Smooth muscle cell (in vitro differentiated cells): ENCODE data around the gene C4orf50. TPM values are rescaled to one million over a fixed set of nuclear protein-coding genes. Genes with fewer than 3 reads are reported as not detected.

Experiments
- DNase-seq: peaks from one replicate; lab custom pipeline; 2025; ENCODE audit not compliant: unreplicated experiment; lab: John Stamatoyannopoulos, UW
- H2AFZ ChIP-seq: fragments of 200-600 bp; sonication (generic); 2 replicates; pipeline ENCODE4 v1.6.0; 2016; ENCODE audit warnings: antibody characterized with exemption, low read depth, mild to moderate bottlenecking
- H3F3A ChIP-seq: fragments of 200-600 bp; sonication (generic); 2 replicates; pipeline ENCODE4 v1.6.0; 2017; ENCODE audit warnings: antibody characterized with exemption, low read depth
- H3K27ac ChIP-seq: fragments of 200-600 bp; sonication (generic); 2 replicates; pipeline ENCODE4 v1.5.1; 2016; ENCODE audit warnings: low read depth, mild to moderate bottlenecking
- H3K27me3 ChIP-seq: fragments of 200-600 bp; sonication (generic); 2 replicates; pipeline ENCODE4 v1.6.1; 2016; ENCODE audit warnings: low read depth, mild to moderate bottlenecking
- H3K36me3 ChIP-seq: fragments of 200-600 bp; sonication (generic); 2 replicates; pipeline ENCODE4 v1.5.1; 2016; ENCODE audit warnings: low read depth
- H3K4me1 ChIP-seq: fragments of 200-600 bp; sonication (generic); 2 replicates; pipeline ENCODE4 v1.5.1; 2016; ENCODE audit warnings: low read depth
- H3K4me2 ChIP-seq: fragments of 200-600 bp; sonication (generic); 2 replicates; pipeline ENCODE4 v1.6.0; 2016; ENCODE audit warnings: mild to moderate bottlenecking
- H3K4me3 ChIP-seq: fragments of 200-600 bp; sonication (generic); 2 replicates; pipeline ENCODE4 v1.5.1; 2016; ENCODE audit warnings: mild to moderate bottlenecking
- H3K79me2 ChIP-seq: fragments of 200-600 bp; sonication (generic); 2 replicates; pipeline ENCODE4 v1.6.0; 2016; ENCODE audit warnings: low read depth, mild to moderate bottlenecking
- H3K9ac ChIP-seq: fragments of 200-600 bp; sonication (generic); 2 replicates; pipeline ENCODE4 v1.6.0; 2016; ENCODE audit warnings: low read depth
- H3K9me3 ChIP-seq: fragments of 200-600 bp; sonication (generic); replicated peaks from 2 replicates; pipeline ENCODE4 v1.5.1; 2016; ENCODE audit warnings: low read depth
- H4K20me1 ChIP-seq: fragments of 200-600 bp; sonication (generic); 2 replicates; pipeline ENCODE4 v1.6.0; 2016; ENCODE audit warnings: low read depth
- WGBS: methylation state at CpG from one replicate; pipeline ENCODE4 v1.1.7; 2016; ENCODE audit warnings: low lambda C conversion rate; 5-methylcytosine and 5-hydroxymethylcytosine counted together
- polyA plus RNA-seq: library from polyadenylated mRNA; unstranded; fragments of >200 nt; fragmentation: Nextera tagmentation; extraction: Ambion mirVana; gene quantifications from 2 replicates; pipeline ENCODE4 v1.2.1, GENCODE V29; 2016
- total RNA-seq: library from RNA; depleted of rRNA; stranded (reverse); fragments of >200 nt; gene quantifications from 2 replicates; pipeline ENCODE4 v1.2.3, GENCODE V29; 2014
- TF ChIP-seq, protein P1 (sequence below): fragments of 200-600 bp; sonication (generic); IDR thresholded peaks from 2 replicates; pipeline ENCODE4 v1.5.1; 2017; ENCODE audit warnings: borderline replicate concordance, mild to moderate bottlenecking, antibody characterized with exemption; ENCODE audit not compliant: insufficient read depth, poor library complexity, severe bottlenecking

Gene C4orf50
- total and polyA plus RNA-seq, 2 experiments from 2014 or later: not detected

DNA sequence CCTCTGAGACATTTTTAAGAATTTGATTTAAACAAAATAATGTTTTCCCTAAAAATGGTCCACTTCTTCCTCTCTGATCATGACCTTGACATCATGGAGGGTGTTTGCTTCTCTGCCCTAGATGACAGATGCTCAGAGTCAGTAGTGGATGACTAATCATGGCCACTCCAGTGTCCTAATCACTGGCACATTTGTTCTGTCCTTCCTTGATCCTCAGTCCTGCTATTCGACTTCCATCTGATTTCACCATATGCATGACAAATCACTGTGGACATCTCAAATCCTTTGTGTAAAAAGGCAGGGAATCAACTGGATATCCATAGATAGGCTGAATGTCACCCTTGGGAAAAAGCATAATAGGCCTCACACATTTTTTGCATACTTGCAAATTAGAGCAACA, 134.3 kb downstream of the C4orf50 start:
- no peaks in the 10 kb centered on the region for H3K79me2 ChIP-seq
- H2AFZ ChIP-seq: no peak overlapping the region
- H3K27me3 ChIP-seq: peaks cover 16% of the 10 kb centered on the region
- 52% methylated on average over 1 of the region's 1 CpG for WGBS
- no peak overlapping the region for H3K4me3 ChIP-seq
- H3K27ac ChIP-seq: no peak overlapping the region
- H3K9me3 ChIP-seq: no peaks in the 10 kb centered on the region
- peaks cover 2% of the 10 kb centered on the region for H3K4me1 ChIP-seq
- H3K9ac ChIP-seq: no peak overlapping the region
- TF ChIP-seq, protein P1, sequence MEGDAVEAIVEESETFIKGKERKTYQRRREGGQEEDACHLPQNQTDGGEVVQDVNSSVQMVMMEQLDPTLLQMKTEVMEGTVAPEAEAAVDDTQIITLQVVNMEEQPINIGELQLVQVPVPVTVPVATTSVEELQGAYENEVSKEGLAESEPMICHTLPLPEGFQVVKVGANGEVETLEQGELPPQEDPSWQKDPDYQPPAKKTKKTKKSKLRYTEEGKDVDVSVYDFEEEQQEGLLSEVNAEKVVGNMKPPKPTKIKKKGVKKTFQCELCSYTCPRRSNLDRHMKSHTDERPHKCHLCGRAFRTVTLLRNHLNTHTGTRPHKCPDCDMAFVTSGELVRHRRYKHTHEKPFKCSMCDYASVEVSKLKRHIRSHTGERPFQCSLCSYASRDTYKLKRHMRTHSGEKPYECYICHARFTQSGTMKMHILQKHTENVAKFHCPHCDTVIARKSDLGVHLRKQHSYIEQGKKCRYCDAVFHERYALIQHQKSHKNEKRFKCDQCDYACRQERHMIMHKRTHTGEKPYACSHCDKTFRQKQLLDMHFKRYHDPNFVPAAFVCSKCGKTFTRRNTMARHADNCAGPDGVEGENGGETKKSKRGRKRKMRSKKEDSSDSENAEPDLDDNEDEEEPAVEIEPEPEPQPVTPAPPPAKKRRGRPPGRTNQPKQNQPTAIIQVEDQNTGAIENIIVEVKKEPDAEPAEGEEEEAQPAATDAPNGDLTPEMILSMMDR: no peak
- peaks cover 71% of the 10 kb centered on the region for H4K20me1 ChIP-seq
- H3K36me3 ChIP-seq: no peaks in the 10 kb centered on the region
- DNase-seq: no peak
- H3F3A ChIP-seq: no peaks in the 10 kb centered on the region
- H3K4me2 ChIP-seq: no peak overlapping the region

DNA sequence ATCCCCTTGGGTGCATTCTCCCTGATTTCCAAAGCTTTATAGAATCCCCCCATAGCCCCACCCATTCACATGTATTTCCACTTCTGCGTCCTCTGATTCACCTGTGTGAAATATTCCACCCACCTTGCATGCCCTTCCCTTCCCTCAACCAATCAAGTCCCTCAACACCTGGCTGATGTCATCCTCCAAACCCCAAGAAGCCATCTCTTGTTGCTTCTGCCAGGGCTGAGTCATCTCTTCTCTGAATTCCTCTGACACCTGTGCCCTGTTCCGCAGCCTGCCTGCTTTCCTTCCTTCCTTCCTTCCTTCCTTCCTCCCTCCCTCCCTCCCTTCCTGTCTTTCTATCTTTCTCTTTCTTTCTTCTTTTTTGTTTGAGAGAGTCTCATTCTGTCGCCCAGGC, 135.3 kb downstream of the C4orf50 start:
- whole genome bisulfite sequencing: 77% methylated on average over 3 of the region's 3 CpGs
- Histone ChIP-seq H3K4me3 (no peak overlapping the region), H3K4me2 (no peak overlapping the region), H3K9ac (no peak overlapping the region), H3K27ac (no peak overlapping the region), H4K20me1 (peaks cover 81% of the 10 kb centered on the region), H3K4me1 (no peaks in the 10 kb centered on the region), H3K27me3 (peaks cover 8% of the 10 kb centered on the region), H2AFZ (no peak overlapping the region), H3K36me3 (no peaks in the 10 kb centered on the region), H3K9me3 (no peaks in the 10 kb centered on the region), H3K79me2 (no peaks in the 10 kb centered on the region), H3F3A (no peaks in the 10 kb centered on the region)
- no peak for DNase-seq
- TF ChIP-seq, protein P1: no peak

DNA sequence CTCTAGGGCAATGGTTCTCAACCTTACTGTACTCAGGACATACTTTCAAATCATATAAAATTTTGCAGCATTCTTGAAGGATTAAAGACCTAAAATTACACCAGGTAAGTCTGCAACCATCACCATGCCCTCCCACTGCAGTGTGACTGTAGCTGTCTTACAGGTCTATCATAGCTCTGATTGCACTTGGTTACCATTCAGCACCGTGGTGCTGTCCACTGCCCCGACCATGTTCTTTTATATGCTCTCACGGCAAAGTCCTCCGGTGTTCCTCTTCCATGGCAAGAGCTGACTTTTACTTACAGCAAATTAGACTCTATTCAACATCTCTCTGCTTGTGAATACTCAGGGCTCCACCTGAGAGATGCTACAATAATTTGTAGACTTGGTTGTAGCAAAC, 136.9 kb downstream of the C4orf50 start:
- no peak overlapping the region for H2AFZ ChIP-seq
- H3K27ac ChIP-seq: no peak overlapping the region
- no peak overlapping the region for H3K4me2 ChIP-seq
- H3K79me2 ChIP-seq: no peaks in the 10 kb centered on the region
- no peak for DNase-seq
- 65% methylated on average over 4 of the region's 4 CpGs for WGBS
- TF ChIP-seq, protein P1: no peak
- no peaks in the 10 kb centered on the region for H3K9me3 ChIP-seq
- peaks cover 94% of the 10 kb centered on the region for H4K20me1 ChIP-seq
- no peaks in the 10 kb centered on the region for H3K36me3 ChIP-seq
- H3F3A ChIP-seq: no peaks in the 10 kb centered on the region
- H3K27me3 ChIP-seq: no peaks in the 10 kb centered on the region
- H3K9ac ChIP-seq: no peak overlapping the region
- no peak overlapping the region for H3K4me3 ChIP-seq
- no peaks in the 10 kb centered on the region for H3K4me1 ChIP-seq

DNA sequence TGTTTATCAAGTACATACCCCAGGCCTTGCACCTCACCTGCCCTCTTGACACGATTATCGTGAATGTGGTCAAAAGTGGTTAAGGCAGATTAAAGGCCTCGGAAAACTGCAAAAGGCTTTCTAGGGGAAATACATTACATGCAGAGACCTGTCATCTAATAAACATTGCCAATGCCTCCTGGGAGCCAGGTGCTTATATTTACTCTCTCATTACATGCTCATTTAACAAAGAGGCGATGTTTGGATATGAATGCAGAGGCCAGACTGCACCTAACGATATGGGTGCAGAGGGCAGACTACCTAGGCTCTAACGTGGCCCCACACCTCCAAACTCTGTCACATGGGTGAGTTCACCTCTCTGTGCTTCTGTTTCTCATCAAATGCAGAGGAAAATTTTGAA, 139.9 kb downstream of the C4orf50 start:
- Histone ChIP-seq H3F3A (no peaks in the 10 kb centered on the region), H2AFZ (no peak overlapping the region), H3K4me3 (no peak overlapping the region), H3K36me3 (no peaks in the 10 kb centered on the region), H3K79me2 (no peaks in the 10 kb centered on the region), H3K9me3 (no peaks in the 10 kb centered on the region), H3K9ac (no peak overlapping the region), H3K4me1 (no peaks in the 10 kb centered on the region), H3K27ac (no peak overlapping the region), H4K20me1 (peaks cover 95% of the 10 kb centered on the region), H3K4me2 (no peak overlapping the region), H3K27me3 (no peaks in the 10 kb centered on the region)
- TF ChIP-seq, protein P1: no peak
- WGBS: 96% methylated on average over 6 of the region's 6 CpGs
- no peak for DNase-seq
